GM18499 (cell line): ENCODE measurements around the gene SPINT1.

Experiments used
- ATAC-seq: cut with Tn5 transposase; IDR thresholded peaks from one replicate; pipeline ENCODE4 v1.9.1; 2021; ENCODE audit warnings: moderate number of reproducible peaks; ENCODE audit not compliant: insufficient read depth, unreplicated experiment

Gene SPINT1, protein sequence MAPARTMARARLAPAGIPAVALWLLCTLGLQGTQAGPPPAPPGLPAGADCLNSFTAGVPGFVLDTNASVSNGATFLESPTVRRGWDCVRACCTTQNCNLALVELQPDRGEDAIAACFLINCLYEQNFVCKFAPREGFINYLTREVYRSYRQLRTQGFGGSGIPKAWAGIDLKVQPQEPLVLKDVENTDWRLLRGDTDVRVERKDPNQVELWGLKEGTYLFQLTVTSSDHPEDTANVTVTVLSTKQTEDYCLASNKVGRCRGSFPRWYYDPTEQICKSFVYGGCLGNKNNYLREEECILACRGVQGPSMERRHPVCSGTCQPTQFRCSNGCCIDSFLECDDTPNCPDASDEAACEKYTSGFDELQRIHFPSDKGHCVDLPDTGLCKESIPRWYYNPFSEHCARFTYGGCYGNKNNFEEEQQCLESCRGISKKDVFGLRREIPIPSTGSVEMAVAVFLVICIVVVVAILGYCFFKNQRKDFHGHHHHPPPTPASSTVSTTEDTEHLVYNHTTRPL

DNA sequence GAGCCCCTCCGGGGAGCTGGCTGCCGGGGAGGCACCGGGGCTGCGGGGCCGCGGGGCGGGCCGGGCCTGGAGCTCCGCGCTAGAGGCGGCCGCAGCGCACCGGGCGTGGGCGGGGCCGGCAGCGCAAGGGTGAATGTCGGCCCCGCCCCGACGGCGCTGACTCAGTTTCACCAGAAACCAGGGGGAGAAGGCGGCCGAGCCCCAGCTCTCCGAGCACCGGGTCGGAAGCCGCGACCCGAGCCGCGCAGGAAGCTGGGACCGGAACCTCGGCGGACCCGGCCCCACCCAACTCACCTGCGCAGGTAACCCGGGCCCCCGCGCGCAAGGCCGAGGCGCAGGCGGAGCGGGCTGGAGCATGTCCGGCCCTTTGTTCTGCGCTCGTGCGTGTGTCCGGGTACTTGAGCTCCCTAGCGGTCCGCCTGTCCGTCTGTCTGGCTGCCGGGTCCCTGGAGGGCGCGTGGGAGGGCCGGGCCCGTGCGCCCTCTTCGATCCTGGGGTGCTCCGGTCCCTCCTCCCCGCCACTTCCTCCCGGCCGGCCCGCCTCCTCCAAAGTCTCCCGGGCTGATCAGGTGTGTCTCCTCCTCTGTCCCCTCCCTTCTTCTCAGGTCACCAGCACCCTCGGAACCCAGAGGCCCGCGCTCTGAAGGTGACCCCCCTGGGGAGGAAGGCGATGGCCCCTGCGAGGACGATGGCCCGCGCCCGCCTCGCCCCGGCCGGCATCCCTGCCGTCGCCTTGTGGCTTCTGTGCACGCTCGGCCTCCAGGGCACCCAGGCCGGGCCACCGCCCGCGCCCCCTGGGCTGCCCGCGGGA is at the start of gene SPINT1:
Gene SPINT1, plus strand, starts transcription at position 164 of the 811 bp plus-strand sequence. Its CDS starts 507 bp downstream, at position 671.
- ATAC-seq: no peak

GRCh38 chr15:40796041-40796440 is 47.8 kb upstream of the SPINT1 start:
- ATAC-seq: no peak

DNA sequence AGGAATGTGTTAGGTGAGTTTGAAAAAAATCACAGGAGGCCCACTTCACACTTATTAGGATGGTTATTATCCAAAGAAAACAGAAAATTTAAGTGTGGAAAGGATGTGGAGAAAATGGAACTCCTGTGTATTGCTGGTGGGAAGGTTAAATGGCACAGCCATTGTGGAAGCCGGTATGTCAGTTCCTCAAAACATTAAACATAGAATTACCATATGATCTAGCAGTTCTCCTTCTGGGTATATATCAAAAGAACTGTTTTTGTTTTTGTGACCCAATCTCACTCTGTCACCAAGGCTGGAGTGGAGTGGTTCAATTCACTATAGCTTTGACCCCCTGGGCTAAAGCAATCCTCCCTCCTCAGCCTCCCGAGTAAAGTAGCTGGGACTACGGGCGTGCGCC is 47.3 kb upstream of the SPINT1 start:
- no peak for ATAC-seq

DNA sequence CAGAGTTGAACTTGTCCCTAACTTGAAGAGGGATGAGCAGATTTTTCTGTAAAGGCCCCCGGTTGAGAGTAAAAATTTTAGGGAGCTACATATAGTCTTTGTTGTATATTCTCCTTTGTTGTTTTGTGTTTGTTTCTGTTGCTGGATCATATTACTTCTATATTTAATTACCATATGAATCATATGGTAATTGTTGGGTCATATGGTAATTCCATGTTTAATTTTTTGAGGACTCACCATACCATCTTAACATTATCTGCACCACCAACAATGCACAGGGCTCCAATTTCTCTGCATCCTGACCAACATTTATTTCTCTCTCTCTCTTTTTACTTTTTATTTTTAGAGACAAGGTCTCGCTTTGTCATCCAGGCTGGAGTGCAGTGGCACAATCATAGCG is 44.3 kb upstream of the SPINT1 start:
- ATAC-seq: no peak

DNA sequence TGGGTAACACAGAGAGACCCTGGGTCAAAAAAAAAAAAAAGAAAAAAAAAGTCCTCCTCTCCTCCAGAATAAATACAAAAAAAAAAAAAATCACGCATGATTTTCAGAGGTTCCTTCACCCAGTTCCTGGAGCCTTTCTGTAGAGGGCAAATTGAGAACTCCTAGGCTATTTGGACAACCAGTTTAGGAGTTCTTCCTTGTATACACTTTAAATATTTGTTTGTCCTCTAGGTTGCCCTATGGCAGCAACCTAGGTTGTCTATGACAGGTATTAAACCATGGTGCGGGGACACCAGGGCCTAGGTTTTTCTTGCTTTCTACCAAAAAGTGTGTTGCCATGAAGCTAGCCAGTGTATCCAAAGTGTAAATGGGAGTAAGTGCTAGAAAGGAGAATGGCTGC is 40.8 kb upstream of the SPINT1 start:
- ATAC-seq: no peak

- ATAC-seq: no peak
These were observed 40.2 kb upstream of the SPINT1 start for GRCh38 chr15:40803688-40804087.

DNA sequence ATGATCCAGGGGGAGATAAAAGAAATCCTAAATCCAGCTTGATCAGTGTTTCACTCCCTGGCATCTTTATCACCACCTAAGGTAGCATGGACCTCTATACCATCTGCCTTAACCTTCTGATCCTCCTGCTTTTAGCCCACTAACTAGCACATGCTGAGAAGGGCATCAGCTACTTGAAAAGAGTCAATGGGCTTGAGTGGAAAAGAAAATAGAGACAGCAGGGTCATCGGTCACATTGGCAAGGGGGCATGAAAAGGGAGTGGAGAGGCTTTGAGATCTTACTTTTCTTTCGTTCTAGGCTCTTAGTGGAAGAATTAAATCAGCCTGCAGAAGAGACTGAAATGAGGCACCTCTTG is 37.2 kb upstream of the SPINT1 start:
- ATAC-seq: no peak

DNA sequence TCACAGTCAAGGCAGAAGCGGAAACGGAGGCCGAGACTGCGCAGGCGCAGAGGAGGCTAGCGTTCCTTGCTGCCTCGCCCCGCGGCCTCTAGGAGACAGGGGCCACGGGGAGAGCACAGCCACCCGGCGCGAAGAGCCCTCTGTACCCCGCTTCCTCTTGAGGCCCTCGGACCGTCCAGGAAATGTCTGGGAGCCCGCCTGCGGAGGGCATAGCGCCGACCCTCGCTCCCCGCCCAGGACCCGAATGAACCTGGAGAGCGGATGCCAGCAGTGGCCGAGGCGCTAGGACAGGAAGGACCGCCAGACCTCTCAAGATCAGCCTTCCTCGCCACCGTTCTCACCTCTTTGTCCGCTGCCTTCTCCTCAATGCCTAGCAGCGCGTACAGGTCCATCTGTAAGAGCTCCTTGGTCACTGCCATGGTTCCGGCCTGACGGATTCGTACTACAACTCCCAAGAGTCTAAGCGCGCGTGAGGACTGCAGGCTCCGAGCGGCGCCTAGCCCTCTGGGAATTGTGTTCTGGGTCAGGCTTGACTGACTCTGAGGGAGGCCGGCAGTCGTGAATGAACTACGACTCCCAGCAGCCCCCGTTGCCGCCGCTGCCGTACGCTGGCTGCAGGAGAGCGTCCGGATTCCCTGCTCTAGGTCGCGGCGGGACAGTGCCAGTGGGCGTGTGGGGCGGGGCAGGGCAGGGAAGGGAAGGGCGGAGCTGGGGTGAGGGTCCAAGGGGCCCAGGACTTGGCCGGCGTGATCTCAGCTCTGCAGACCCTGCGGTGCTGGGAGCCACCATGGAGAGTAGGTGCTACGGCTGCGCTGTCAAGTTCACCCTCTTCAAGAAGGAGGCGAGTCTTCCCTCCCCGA is 36.6 kb upstream of the SPINT1 start, which contains the start of the genes DNAJC17 and ZFYVE19:
Gene DNAJC17, minus strand, starts transcription at position 446 of the 860 bp plus-strand sequence. Its CDS starts 27 bp downstream, at position 419.
Gene ZFYVE19, plus strand, starts transcription at position 62 of the 860 bp plus-strand sequence. Its CDS starts 501 bp downstream, at position 563.
- ATAC-seq: peak; percentile 80

GRCh38 chr15:40807888-40808461 is 35.9 kb upstream of the SPINT1 start:
- ATAC-seq: no peak

GRCh38 chr15:40808861-40809450 is 34.9 kb upstream of the SPINT1 start:
- no peak for ATAC-seq

DNA sequence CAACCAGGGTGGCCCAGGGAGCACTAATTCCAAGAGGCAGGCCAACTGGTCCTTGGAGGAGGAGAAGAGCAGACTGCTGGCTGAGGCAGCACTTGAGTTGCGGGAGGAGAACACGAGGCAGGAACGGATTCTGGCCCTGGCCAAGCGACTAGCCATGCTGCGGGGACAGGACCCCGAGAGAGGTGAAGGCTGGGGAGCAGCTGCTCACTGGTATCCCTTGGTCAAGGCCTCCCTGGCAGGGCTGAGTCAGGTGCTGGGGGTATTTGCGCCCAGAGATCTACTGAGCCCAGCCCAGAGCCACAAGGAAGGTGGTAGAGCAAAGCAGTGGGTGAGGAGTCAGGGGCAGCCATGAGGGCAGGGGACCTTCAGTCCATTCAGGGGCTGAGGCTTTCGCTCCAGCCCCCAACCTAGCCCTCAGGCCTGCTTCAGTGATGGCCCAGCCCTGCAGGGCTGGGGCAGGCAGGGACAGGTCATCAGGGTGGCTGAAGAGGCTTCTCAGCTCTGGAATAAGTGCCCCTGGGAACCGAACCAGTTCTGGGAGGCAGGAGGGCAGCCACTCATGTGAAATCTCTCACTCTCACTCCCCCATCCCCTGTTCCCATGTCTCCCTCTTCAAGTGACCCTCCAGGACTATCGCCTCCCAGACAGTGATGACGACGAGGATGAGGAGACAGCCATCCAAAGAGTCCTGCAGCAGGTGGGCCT is 31.0 kb upstream of the SPINT1 start:
- no peak for ATAC-seq

DNA sequence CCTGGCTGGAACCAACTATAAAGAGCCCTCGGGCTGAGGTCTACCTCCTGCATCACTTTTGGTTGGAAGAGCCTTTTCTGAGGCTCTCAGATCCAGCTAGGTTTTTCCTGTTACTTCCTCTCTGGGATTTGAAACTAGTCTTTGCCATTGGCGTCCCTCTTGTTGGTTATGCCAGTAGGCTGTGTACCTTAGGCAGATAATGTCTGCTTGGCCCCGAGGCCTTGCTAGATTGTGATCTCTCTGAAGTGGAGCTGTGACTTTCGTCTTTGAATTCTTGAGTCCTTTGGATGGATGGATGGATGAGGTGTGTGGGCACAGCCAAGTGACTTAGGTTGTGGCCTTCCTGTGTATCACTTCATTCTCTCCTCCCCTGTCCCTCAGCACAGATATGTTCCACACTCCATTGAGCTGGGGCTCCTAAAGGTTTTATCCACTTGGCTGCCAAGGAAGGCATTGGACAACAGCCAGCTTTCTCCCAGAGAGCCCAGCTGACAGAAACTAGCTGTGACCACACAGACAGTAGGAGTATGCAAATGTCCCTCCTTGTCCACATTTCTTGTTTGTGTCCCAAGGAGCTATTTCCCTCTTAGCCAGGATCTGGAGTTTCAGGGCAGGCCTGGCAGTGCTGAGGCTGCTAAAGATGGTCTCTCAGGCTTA is 28.7 kb upstream of the SPINT1 start:
- ATAC-seq: no peak

DNA sequence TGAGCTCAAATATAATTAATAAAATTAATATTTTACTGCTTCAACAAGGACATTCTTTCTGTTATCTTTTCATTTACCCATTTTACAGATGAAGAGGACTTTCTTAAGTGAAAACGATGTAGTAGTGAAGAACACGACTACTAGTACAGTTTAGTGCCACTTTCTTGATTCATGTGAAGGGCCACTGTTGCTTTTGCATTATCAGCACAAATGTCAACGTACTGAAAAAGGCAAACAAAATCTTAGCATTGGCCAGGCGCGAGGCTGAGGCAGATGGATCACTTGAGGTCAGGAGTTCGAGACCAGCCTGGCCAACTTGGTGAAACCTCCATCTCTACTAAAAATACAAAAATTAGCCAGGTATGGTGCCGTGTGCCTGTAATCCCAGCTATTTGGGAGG is 24.8 kb upstream of the SPINT1 start:
- ATAC-seq: no peak

GRCh38 chr15:40821195-40821594 is 22.7 kb upstream of the SPINT1 start:
- no peak for ATAC-seq

GRCh38 chr15:40823572-40824343 is 20.1 kb upstream of the SPINT1 start:
- ATAC-seq: no peak

GRCh38 chr15:40825661-40826422 is 18.0 kb upstream of the SPINT1 start:
- ATAC-seq: no peak
